HUDEP-2 (cell line): ENCODE data around the gene TRIM14.
"Not testable (repeated sequence)": the region's sequence is repeated elsewhere in the genome, so short reads cannot be mapped to it uniquely, and the experiment has no call there.

Source experiments
- DNase-seq, 76 experiments: peaks; one replicate each; lab custom pipeline; 2025; ENCODE audit not compliant: unreplicated experiment in 76 of 76; lab: John Stamatoyannopoulos, UW

TRIM14 gene

DNA sequence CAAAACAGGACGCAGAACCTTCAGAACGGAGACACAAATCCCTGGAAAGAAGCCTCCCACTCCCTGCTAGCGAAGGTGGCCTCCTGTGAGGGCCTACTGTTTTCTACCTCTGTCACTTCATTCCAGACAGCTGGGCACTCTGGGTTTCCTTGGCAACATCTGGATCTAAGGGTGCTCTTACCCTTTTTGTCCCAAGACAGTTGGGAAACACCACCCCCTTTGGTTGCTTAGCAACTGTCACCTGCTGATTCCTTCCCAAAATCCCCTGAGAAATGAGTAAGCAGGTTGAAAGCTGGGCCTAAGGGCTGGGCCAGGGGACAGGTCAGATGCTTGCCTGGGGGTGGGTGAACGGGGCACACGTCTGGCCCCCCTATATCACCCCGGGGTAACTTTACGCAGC, 33.1 kb downstream of the TRIM14 start:
- DNase-seq: no peak

GRCh38 chr9:98085058-98085457, 34.0 kb downstream of the TRIM14 start:
- DNase-seq: no peak

DNA sequence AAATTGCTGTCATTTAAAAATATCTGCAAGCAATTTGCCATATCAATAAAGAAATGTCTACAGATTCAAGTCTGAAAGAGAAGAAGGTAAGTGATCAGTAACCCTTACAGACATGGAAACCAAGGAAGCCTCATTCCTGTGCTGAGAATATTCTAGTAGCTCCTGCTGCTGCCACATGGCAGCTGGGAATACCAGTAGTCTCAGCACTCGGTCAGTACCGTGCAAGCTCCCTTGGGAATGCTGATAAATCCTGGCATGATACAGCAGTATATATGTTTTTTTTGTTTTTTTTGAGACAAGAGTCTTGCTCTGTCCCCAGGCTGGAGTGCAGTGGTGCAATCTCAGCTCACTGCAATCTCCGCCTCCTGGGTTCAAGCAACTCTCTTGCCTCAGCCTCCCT, 34.6 kb downstream of the TRIM14 start:
- no peak for DNase-seq

GRCh38 chr9:98083566-98084183, 35.3 kb downstream of the TRIM14 start:
- peak in 1 of 76 experiments; percentile 21 for DNase-seq

DNA sequence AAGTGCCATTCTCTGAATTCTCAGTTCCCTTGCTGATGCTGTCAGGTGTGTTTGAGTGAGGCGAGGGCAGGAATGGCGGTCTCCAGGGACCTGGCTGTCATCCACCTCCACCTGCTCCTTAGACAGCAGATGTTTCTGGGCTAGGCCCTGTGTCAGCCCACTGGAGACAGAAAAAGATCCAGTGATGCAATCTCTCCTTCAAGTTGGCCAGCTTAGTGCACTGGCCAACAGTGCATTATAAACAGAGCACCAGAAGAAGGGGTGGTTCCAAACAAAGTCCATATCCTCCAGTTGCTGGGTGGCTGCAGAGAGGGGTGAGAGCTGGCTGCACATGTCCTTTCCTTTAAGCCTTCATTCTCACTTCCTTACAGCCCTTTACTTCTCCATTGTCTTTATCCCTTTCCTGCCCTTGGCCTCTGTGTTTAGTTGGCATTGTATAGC, 35.9 kb downstream of the TRIM14 start:
- peak in 1 of 76 experiments; percentile 40 for DNase-seq

DNA sequence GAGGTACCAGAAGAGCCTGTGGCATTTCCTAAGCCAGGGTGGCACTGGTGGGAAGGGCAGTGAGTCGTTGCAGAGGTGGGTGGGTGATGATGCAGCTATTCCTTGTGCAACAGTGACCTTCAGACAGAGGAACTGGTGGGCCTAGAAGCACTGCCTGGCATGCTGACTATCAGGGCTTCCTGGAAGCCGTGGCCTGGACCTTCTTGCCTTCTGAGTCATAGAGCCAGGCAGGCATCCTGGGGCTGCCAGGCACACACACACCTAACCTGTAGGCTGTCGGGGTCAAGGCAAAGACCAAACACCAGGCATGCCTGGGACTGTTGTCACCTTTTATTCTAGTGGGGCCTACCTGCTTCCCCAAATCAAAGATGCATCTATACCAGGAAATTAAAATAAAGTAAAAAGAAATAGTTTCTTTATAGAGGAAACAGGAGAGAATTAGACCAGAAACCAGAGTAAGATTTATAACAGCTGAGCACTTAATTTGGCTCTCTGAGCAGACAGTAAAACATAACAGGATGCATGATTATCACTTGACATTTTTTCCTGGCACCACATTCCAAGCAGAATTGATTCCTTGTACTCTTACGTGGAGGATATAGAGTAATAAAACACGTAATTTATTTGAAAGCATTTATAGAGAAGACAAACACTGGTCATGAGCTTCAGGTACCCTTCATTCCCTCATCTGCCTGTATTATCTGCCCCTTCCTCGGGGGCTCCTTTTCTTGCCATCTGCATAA, 37.4 kb downstream of the TRIM14 start:
- no peak for DNase-seq

GRCh38 chr9:98080780-98081179, 38.2 kb downstream of the TRIM14 start:
- no peak for DNase-seq

DNA sequence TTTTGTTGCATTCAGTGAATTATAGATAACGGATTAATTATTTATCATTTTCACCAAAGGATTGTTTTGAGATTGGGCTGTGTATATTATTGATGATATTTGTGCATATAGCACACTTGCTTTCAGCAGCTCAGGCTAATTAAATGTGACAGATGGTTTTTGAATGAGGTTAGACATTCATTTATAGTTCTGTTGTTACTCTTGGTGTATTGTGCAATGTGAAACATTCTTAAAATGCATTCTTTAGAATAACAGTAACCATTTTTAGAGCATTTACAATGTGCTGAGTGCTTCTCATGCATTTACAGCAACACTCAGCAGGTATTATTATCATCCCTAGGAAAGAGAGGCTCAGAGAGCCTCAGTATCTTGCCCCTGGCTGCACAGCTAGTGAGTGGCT, 38.7 kb downstream of the TRIM14 start:
- no peak for DNase-seq

- DNase-seq: no peak
These were observed 40.1 kb downstream of the TRIM14 start for GRCh38 chr9:98078895-98079294.

DNA sequence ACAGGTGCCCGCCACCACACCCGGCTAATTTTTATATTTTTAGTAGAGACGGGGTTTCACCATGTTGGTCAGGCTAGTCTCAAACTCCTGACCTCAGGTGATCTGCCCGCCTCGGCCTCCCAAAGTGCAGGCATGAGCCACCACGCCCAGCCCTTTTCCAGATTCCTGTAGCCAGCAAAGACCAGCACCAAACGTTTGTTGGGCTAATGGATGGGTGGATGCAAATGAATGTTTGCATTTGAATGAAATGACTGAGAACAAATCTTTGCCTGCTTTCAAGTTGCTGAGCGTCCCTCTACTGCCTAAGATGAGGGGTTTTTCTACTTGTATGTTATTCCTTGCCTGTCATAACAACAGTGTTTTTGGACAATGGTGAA, 42.5 kb downstream of the TRIM14 start:
- DNase-seq: not testable (repeated sequence)

DNA sequence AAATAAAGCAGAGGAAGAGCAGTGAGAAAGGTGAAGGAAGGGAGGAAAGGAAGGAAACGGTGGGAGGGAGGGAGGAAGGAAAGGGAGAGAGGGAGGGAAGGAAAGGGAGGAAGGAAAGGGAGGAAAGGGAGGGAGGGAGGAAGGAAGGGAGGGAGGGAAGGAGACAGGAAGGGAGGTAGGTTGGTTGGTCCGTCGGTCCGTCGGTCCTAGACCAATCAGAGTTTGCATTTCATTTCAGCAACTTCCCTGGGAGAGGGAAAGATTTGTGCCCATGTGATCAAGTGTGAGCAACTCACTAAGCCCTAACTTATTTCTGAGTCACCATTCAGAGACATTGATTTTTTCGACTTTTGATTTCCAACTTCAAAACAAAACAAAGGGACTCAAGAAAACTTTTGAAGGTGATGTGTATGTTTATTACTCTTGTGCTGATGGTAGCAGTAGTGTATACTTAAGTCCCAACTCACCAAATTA, 43.7 kb downstream of the TRIM14 start:
- no peak for DNase-seq

DNA sequence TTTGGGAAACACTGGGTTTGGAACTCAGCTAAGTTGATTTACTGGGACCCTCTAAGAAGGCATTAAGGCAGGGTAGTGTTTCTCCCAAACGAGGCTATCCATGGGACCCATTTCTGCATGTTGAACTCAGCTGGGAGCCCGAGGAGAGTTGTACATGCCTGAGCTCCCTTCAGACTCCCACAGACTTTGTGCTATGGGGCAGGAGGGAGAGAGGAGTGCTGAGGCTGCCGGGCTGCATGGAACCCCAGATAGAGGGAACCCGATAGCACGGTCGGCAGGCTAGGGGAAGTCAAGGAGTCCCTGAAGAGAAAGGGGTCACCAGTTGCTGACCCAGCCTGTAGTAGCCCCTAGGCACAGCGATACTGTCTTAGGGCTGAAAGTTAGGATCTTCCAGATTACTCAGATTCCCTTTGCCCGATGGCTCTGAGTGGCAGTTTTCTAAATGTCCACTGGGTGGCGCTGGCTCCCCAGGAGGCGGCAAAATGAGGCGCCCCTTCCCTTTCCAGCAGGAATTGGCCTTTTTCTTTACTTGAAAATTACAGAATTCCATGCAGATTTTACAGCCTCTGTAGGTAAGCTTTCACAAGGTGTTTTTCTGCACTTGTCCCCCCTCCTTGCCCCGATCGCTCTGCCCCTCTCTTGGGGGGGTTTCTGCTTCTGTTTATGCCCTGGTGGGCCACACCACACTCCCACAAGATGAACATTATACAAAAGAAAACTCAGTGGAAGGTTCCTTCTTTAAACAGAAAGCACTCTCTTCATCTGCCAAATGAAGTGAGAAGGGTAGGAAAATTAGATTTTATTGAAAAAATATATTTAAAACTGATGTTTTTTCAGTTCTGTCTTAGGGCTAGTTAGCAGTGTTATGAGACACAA, 44.7 kb downstream of the TRIM14 start:
- DNase-seq: peak in 55 of 76 experiments; percentile 2 to 63 (median 35)

DNA sequence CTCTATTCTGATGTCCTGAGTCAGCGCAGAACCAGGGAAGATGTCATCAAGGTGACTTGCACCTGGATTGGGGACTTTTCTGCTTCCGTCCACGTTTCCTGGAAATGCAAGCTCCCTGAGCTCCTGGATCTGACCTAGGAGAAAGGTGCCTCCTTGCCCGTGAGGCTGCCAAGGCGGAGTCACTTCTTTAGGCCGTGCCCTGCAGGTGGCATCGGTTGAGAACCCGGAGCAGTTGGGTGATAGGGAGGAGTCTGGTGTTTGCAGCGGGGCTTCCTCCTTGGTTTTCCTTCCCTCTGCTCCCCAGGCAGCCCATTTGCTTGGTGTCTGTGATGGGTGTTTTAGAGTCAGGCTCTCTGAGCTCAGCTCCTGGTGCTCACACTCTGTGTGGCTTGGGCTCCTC, 47.3 kb downstream of the TRIM14 start:
- no peak for DNase-seq

GRCh38 chr9:98070704-98071103, 48.3 kb downstream of the TRIM14 start:
- no peak for DNase-seq

- DNase-seq: no peak
These were observed 49.5 kb downstream of the TRIM14 start for GRCh38 chr9:98069551-98069950.

DNA sequence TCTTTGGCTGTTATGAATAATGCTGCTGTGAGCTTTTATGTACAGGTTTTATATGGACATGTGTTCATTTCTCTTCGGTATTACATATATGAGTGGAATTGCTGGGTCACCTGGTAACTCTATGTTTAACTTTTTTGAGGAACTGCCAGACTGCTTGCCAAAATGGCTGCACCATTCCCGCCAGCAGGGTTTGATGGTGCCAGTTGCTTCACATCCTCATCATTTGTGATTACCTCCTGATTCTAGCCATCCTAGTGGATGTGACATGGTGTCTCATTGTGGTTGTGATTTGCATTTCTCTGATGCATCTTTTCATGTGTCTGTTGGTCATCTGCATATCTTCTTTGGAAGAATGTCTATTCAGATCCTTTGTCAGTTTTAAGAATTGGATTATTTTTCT, 51.8 kb downstream of the TRIM14 start:
- DNase-seq: no peak

DNA sequence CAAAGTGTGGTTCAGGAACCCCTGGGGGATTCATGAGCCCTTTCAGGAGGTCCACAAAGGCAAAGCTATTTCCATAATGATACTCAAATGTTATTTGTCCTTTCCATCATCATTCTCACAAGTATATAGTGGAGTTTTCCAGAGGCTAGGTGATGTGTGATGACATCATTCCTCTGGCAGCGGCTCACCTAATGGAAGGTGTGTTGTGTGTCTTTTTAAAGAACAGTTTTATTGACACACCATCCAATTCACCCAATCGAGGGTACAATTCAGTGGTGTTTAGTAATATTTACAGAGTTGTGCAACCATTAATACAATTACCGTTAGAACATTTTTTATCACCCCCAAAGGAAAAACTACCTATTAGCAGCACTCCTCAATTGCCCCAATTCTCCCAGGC, 52.8 kb downstream of the TRIM14 start:
- no peak for DNase-seq

DNA sequence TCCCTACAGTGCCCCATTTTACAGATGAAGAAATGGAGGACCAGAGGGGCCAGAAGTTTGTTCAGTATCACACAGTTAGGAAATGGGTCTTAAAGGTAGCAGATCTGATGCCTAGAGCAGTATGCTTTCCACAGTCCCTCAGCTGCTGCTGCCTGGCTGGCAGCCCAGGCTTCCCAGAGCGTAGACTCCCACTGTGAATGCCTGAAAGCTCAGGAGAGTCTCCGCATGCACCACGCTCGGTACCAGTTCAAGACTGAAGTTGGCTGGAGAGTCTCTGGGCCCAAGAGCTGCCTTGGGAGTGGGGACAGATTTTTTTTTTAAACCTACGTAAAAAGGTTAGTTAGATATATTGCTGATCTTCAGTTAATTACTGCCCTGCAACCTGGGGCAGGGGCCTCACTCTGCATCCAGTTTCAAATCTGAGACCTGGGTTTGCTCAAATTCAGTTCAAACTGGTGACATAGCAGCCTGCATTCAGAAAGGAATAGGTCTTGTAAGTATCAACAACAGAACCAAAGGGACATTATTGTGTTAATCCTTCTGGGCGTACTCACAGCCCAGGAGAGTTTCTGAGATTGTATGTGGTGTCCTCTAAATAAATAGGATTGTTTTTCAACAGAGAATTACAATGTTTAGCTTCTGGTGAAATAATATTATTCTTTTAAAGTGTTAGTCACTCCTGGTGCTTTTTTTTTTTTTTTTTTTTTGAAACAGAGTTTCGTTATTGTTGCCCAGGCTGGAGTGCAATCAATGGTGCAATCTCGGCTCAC, 54.2 kb downstream of the TRIM14 start:
- DNase-seq: no peak

GRCh38 chr9:98062161-98062560, 56.9 kb downstream of the TRIM14 start:
- no peak for DNase-seq

DNA sequence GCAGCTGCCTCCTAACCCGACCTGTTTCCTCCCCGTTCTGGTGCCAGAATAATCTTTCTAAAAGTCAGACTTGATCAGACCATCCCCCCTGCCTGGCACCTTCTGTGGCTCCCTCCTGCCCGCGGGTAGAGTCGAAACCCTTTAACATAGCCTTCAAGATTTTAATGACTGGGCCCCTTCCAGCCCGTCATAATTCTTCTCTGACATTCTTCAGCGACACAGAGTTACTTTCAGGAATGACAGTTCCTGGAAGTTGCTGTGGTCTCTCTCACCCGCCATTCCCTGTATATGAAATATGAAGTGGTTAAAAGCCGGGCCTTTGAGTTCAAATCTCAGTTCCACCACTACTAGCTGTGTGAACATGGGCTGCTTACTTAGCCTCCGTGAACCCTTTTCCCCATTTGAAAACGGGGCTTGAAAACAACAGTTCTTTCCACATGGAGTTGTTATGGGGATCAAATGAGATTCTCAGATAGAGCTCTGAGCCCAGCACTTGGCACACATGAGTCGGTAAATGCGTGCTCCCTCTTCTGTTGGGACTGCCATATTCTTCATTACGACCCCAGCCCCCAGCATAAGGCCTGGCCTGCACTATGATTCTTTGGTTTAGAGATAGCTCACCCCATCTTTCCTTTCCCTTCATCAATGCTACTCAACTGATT, 61.8 kb downstream of the TRIM14 start:
- DNase-seq: peak in 7 of 76 experiments; percentile 2 to 46 (median 13)
